ENCODE data around the gene NIN.

Gene NIN

GRCh38 chr14:50784683-50785456 lies 46.1 kb downstream of the NIN start:
- peaks cover 51% of the 10 kb centered on the region for H3K36me3 ChIP-seq (ENCODE audit: insufficient read depth, low read length)
- peak overlapping the region; percentile 54 for H3K4me2 ChIP-seq (ENCODE audit: low read length)
- TF ChIP-seq EZH2 (IDR thresholded peaks at IDR 0.05; ENCODE audit: borderline replicate concordance, low read length), result no peak
- no peak for TF ChIP-seq CTCF (IDR thresholded peaks at IDR 0.05; ENCODE audit: low read length)
- peak overlapping the region; percentile 96 for H3K27ac ChIP-seq (ENCODE audit: low read depth, low read length, poor library complexity, severe bottlenecking)
- H2AFZ ChIP-seq (ENCODE audit: low read length), result no peak overlapping the region
- peaks cover 62% of the 10 kb centered on the region for H3K4me1 ChIP-seq (ENCODE audit: insufficient read depth, low read length, severe bottlenecking)
- H3F3A ChIP-seq (ENCODE audit: insufficient read depth, low read length), result peaks cover 5% of the 10 kb centered on the region; the same call in 1 of the 2 replicates
- no peaks in the 10 kb centered on the region for H3K9me3 ChIP-seq (ENCODE audit: low read length)
- H4K20me1 ChIP-seq (ENCODE audit: insufficient read depth, low read length), result no peaks in the 10 kb centered on the region
- no peaks in the 10 kb centered on the region for H3K79me2 ChIP-seq (ENCODE audit: insufficient read depth, low read length)
- peak overlapping the region; percentile 32; the same call in 1 of the 2 replicates for H3K9ac ChIP-seq (ENCODE audit: low read length)
- H3K4me3 ChIP-seq (ENCODE audit: low read depth, low read length, poor library complexity, severe bottlenecking), result peak overlapping the region; percentile 5
- no peaks in the 10 kb centered on the region for H3K9me2 ChIP-seq (ENCODE audit: low read depth, low read length)
- no peaks in the 10 kb centered on the region for H3K27me3 ChIP-seq (ENCODE audit: insufficient read depth, low read length)

- Histone ChIP-seq H3K4me3 (ENCODE audit: low read depth, low read length, poor library complexity, severe bottlenecking) (no peak overlapping the region), H3K4me2 (ENCODE audit: low read length) (no peak overlapping the region), H3K27ac (ENCODE audit: low read depth, low read length, poor library complexity, severe bottlenecking) (no peak overlapping the region), H3K9me3 (ENCODE audit: low read length) (no peaks in the 10 kb centered on the region), H3K36me3 (ENCODE audit: insufficient read depth, low read length) (peaks cover 48% of the 10 kb centered on the region), H2AFZ (ENCODE audit: low read length) (no peak overlapping the region), H3K27me3 (ENCODE audit: insufficient read depth, low read length) (no peaks in the 10 kb centered on the region), H3F3A (ENCODE audit: insufficient read depth, low read length) (peaks cover 5% of the 10 kb centered on the region; the same call in 1 of the 2 replicates), H3K9me2 (ENCODE audit: low read depth, low read length) (no peaks in the 10 kb centered on the region), H3K9ac (ENCODE audit: low read length) (no peak overlapping the region), H3K4me1 (ENCODE audit: insufficient read depth, low read length, severe bottlenecking) (peaks cover 62% of the 10 kb centered on the region), H4K20me1 (ENCODE audit: insufficient read depth, low read length) (no peaks in the 10 kb centered on the region), H3K79me2 (ENCODE audit: insufficient read depth, low read length) (no peaks in the 10 kb centered on the region)
- TF ChIP-seq CTCF (IDR thresholded peaks at IDR 0.05; ENCODE audit: low read length) (no peak), EZH2 (IDR thresholded peaks at IDR 0.05; ENCODE audit: borderline replicate concordance, low read length) (no peak)
Observed at GRCh38 chr14:50783563-50783962, 47.4 kb downstream of the NIN start.

GRCh38 chr14:50780393-50780792 lies 50.6 kb downstream of the NIN start:
- Histone ChIP-seq H3K4me1 (ENCODE audit: insufficient read depth, low read length, severe bottlenecking) (peaks cover 41% of the 10 kb centered on the region), H3K4me3 (ENCODE audit: low read depth, low read length, poor library complexity, severe bottlenecking) (no peak overlapping the region), H2AFZ (ENCODE audit: low read length) (no peak overlapping the region), H3K79me2 (ENCODE audit: insufficient read depth, low read length) (no peaks in the 10 kb centered on the region), H3K4me2 (ENCODE audit: low read length) (no peak overlapping the region), H3K27ac (ENCODE audit: low read depth, low read length, poor library complexity, severe bottlenecking) (no peak overlapping the region), H4K20me1 (ENCODE audit: insufficient read depth, low read length) (no peaks in the 10 kb centered on the region), H3K27me3 (ENCODE audit: insufficient read depth, low read length) (no peaks in the 10 kb centered on the region), H3K36me3 (ENCODE audit: insufficient read depth, low read length) (peaks cover 63% of the 10 kb centered on the region), H3F3A (ENCODE audit: insufficient read depth, low read length) (no peaks in the 10 kb centered on the region), H3K9me3 (ENCODE audit: low read length) (no peaks in the 10 kb centered on the region), H3K9me2 (ENCODE audit: low read depth, low read length) (no peaks in the 10 kb centered on the region), H3K9ac (ENCODE audit: low read length) (no peak overlapping the region)
- no peak for TF ChIP-seq EZH2 (IDR thresholded peaks at IDR 0.05; ENCODE audit: borderline replicate concordance, low read length)
- TF ChIP-seq CTCF (IDR thresholded peaks at IDR 0.05; ENCODE audit: low read length), result no peak

Measured in OCI-LY1 (cell line).